ENCODE results near the gene YPEL3.

DNA sequence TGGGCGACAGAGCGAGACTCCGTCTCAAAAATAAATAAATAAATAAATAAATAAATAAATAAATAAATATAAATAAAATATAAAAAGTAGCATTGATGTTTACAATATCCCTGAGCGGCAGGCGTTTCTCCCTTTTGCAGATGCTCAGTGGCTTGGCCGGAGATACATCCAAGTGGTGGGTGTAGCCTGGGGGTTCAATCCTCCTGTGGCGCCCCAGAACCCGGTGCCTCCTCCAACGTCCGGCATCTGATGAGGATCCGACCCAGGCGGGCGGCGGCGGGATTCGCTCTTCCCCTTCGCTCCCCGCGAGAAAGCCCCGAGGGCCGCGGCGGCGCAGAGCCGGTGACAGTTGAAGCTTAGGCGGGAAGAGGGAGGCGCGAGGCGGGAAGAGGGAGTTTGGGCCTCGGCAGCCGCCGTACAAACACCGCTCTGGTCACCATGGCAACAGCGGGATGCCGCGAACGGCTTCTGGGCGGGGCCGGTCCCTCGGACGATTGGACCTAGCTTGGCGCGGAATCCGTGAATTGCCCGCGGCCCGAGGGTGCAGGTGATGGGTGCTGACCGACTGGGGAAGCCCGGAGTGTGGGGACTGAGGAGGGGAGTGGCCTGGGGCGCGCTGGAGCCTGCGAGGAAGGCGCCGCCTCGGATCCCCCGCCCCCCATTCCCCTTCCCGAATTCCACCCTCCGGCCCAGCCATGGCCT is 43.2 kb downstream of the YPEL3 start:
- TF ChIP-seq, protein P1, sequence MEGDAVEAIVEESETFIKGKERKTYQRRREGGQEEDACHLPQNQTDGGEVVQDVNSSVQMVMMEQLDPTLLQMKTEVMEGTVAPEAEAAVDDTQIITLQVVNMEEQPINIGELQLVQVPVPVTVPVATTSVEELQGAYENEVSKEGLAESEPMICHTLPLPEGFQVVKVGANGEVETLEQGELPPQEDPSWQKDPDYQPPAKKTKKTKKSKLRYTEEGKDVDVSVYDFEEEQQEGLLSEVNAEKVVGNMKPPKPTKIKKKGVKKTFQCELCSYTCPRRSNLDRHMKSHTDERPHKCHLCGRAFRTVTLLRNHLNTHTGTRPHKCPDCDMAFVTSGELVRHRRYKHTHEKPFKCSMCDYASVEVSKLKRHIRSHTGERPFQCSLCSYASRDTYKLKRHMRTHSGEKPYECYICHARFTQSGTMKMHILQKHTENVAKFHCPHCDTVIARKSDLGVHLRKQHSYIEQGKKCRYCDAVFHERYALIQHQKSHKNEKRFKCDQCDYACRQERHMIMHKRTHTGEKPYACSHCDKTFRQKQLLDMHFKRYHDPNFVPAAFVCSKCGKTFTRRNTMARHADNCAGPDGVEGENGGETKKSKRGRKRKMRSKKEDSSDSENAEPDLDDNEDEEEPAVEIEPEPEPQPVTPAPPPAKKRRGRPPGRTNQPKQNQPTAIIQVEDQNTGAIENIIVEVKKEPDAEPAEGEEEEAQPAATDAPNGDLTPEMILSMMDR (conservative IDR thresholded peaks at IDR 0.05), result no peak
- no peak for TF ChIP-seq ZFX (IDR thresholded peaks at IDR 0.05)

All from C4-2B (cell line).